PFSK-1 (cell line): Measurements from ENCODE around the gene PRCD.

ENCODE experiments used
- POLR2AphosphoS5 ChIP-seq: IDR thresholded peaks from 2 replicates; pipeline ENCODE4 v1.6.1; 2012; ENCODE audit warnings: low read depth, mild to moderate bottlenecking, control low read depth, low read length, moderate library complexity
- SIN3A ChIP-seq: IDR thresholded peaks from 2 replicates; pipeline ENCODE4 v1.6.1; 2012; ENCODE audit warnings: mild to moderate bottlenecking, low read length, moderate library complexity, borderline replicate concordance; ENCODE audit not compliant: insufficient read depth
- TAF1 ChIP-seq: IDR thresholded peaks from 2 replicates; pipeline ENCODE4 v1.6.1; 2012; ENCODE audit warnings: low read length, control low read depth, borderline replicate concordance; ENCODE audit not compliant: insufficient read depth

GRCh38 chr17:76547183-76547641 lies 7.4 kb downstream of the PRCD start:
- TF ChIP-seq POLR2AphosphoS5, result no peak
- TF ChIP-seq SIN3A, result no peak
- TF ChIP-seq TAF1, result no peak
